HT-29 (cell line): ENCODE data around the gene OTC. TPM values are rescaled to one million over a fixed set of nuclear protein-coding genes. Genes with fewer than 3 reads are reported as not detected.

ENCODE experiments used
- DNase-seq: peaks from one replicate; pipeline ENCODE4 v3.0.0-alpha.2; 2015; ENCODE audit warnings: low spot score
- total RNA-seq: library from RNA; depleted of rRNA; stranded (reverse); fragments of >200 nt; shearing (Covaris generic); gene quantifications from 2 replicates; pipeline ENCODE4 v1.2.3, GENCODE V29; 2014; rRNA removed

Gene OTC
- not detected in 2 replicates for total RNA-seq

DNA sequence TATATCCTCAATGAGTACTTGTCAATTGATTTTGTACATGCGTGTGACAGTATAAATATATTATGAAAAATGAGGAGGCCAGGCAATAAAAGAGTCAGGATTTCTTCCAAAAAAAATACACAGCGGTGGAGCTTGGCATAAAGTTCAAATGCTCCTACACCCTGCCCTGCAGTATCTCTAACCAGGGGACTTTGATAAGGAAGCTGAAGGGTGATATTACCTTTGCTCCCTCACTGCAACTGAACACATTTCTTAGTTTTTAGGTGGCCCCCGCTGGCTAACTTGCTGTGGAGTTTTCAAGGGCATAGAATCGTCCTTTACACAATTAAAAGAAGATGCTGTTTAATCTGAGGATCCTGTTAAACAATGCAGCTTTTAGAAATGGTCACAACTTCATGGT is at the start of gene OTC:
TSS of gene OTC (plus strand) at position 243 of the 400 bp plus-strand sequence. CDS start at position 336, 93 bp downstream.
- no peak for DNase-seq

- peak; percentile 20 for DNase-seq
These were observed 48.4 kb upstream of the OTC start for GRCh38 chrX:38304010-38304409.

DNA sequence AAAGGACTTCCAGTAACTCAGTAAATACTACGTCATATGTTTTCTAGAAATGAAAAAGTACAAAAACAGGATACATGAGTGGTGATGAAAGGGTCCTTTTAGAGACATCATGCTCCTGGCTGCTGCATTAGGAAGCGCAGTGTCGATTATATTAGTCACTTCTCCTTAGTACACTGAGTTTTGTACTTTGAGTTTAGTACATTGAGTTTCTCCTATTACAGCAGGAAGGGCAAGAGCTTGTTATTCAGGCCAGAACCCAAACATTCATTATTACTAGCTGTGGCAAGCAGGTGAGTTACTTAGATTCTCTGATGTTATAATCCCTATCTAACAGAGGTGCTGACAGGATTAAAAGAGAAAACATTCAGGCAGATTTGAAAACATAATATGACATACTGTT is 46.4 kb upstream of the OTC start:
- no peak for DNase-seq

- DNase-seq, result no peak
These were observed 40.7 kb upstream of the OTC start for GRCh38 chrX:38311743-38312142.

DNA sequence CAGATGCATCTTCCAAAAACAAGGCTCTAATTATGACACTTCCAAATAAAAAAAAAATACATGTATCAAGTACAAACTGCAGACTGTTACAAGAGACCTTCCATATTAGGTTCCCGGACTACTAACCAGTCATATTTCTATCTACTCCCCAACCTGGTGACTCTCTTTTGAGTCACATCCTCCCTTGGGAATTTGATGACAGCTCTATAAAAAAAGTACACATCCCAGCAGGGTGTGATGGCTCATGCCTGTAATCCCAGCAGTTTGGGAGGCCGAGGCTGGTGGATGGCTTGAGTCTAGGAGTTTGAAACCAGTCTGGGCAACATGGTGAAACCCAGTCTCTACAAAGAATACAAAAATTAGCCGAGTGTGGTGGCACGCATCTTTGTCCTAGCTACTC is 40.0 kb upstream of the OTC start:
- no peak for DNase-seq

- DNase-seq, result no peak
These were observed 39.2 kb upstream of the OTC start for GRCh38 chrX:38313190-38313589.

- DNase-seq, result no peak
These were observed 37.2 kb upstream of the OTC start for GRCh38 chrX:38315186-38315585.

- DNase-seq, result no peak
These were observed 34.2 kb upstream of the OTC start for GRCh38 chrX:38318196-38318595.

- no peak for DNase-seq
These were observed 33.8 kb upstream of the OTC start for GRCh38 chrX:38318606-38319005.

- no peak for DNase-seq
These were observed 31.6 kb upstream of the OTC start for GRCh38 chrX:38320819-38321218.

GRCh38 chrX:38326086-38326485 is 26.3 kb upstream of the OTC start:
- DNase-seq, result no peak

- peak; percentile 75 for DNase-seq
These were observed 25.2 kb upstream of the OTC start, which contains the start of gene RPGR for GRCh38 chrX:38327007-38327774. Gene RPGR (minus strand): TSS chrX:38327509. CDS start chrX:38327367, 142 bp downstream.

- DNase-seq, result no peak
These were observed 24.7 kb upstream of the OTC start for GRCh38 chrX:38327775-38328081.

GRCh38 chrX:38332505-38332904 is 19.9 kb upstream of the OTC start:
- no peak for DNase-seq

DNA sequence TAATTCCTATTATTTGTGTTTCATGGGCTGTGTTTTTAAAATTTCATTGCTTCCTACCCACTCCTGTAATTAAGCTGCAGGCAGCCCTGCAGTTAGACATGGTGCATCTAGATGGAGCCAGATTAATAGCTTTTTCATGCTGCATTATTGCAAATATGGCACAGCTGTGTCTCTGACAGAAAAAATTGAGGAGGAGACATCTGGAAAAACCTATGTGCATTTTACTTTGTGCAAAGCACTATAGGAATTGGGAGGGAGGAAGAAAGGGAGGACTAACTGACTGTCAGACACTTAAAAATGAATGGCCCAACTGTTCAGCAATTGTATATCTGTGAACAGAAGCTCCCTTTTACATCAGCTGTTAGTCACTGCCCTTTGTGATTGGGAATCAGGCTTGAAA is 17.0 kb upstream of the OTC start:
- DNase-seq, result no peak

DNA sequence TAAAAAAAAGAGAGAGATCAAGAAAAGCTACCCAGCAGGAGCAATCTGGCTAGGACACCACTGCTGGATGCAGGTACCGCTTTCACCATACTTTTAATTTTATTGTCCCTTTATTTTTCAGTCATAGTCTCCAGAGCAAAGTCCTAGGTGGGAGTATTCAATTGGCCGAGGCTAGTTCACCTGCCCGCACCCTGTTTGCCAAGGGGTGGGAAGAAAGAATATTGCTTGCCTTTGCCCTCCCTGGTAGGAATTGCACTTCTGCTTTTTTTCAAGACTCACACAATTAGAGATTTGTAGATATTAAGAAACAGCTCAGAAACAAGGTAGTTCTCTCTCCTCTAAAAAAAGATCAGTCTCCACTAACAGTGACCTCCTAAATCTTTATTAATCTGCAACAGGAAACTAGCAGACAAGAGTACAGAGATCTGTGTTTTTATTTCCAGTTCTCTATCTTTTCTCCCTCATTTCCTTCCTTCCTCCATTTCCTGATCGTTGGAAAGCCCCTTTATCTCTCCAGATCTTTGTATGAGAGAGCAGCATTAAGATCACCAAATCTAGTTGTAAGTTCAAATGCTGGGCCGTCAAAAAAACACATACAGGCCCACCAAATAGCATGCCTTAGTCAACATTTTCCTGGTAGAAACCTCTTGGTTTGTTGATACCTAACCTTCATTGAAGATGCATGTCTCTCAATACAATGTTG is 15.7 kb upstream of the OTC start:
- DNase-seq, result no peak

DNA sequence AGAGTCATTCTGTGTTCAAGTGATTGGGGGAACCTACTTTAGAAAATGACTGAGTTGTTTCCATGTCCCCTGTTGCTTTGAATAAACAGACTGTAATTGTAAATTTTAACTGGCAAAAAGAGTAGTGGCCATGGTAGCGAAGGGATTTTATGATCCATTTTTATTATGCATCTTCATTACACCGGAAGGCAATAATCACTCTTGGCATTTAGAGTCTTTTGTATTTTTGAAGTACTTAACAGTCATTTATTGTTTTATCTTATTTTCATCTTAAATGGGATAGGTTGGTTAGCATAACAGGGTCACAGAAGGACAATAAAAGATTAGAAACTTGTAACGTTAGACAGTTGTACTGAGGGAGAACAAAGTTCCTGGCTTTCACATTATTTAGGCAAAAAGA is 11.0 kb upstream of the OTC start:
- no peak for DNase-seq

GRCh38 chrX:38342853-38343778 is 9.3 kb upstream of the OTC start:
- peak; percentile 42 for DNase-seq

GRCh38 chrX:38346150-38346549 is 6.3 kb upstream of the OTC start:
- no peak for DNase-seq

- peak; percentile 4 for DNase-seq
These were observed 5.3 kb upstream of the OTC start for GRCh38 chrX:38347136-38347535.

DNA sequence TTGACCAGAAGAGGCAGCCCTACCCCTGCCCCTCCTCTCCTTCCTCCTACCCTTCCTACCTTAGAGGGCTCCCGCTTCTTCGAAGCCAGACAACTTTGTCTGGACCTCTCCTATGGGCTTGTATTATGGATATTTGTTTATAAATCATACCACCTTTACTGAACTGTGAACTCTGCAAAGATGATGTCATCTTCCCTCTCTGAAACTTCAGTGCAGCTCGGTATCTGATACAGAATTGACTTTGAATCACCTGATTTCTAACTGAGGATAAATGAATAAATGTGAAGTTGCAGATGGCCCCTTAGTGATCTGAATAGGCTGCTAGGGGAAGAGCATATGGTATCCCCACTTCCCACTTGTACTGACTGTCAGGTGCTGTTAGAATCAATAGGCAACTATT is 1.1 kb upstream of the OTC start:
- no peak for DNase-seq

- no peak for DNase-seq
These were observed 4.0 kb downstream of the OTC start for GRCh38 chrX:38356401-38356800.
